ENCODE results near the gene SLC25A21.

Gene SLC25A21

DNA sequence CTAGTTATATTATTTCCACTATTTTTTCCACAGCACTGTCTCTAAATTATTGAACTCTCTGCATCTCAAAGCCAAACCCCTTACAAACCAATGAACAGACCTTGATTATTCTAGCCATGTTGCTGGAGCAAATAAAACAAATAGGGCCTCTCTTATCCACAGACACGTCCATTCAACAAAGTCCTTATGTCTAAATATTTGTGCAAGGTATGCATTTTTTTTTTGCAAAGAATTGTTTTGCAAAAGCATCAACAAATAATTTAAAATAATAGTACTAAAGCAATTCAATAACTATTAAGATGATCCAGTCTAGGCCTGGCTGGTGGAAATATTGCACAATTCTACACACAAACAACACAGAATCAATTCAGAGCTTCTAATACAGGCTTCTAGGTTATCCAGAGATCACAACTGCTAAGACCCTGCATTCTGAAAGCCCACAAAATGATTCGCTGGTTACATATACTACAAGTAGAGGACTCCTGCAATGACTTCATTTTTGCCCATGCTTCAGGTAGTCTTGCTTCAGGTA lies 221.0 kb downstream of the SLC25A21 start:
- no peak for TF ChIP-seq TAF1 (IDR thresholded peaks at IDR 0.05; ENCODE audit: borderline replicate concordance, insufficient read depth, low read length)
- no peak for TF ChIP-seq SIN3A (IDR thresholded peaks at IDR 0.05; ENCODE audit: borderline replicate concordance, insufficient read depth, low read length)
- TF ChIP-seq POLR2AphosphoS5 (IDR thresholded peaks at IDR 0.05; ENCODE audit: low read depth, low read length): no peak
- no peak for TF ChIP-seq FOXP2 (optimal IDR thresholded peaks at IDR 0.05; ENCODE audit: borderline replicate concordance, extremely low read depth, extremely low read length, insufficient read depth)
- TF ChIP-seq, protein P1, sequence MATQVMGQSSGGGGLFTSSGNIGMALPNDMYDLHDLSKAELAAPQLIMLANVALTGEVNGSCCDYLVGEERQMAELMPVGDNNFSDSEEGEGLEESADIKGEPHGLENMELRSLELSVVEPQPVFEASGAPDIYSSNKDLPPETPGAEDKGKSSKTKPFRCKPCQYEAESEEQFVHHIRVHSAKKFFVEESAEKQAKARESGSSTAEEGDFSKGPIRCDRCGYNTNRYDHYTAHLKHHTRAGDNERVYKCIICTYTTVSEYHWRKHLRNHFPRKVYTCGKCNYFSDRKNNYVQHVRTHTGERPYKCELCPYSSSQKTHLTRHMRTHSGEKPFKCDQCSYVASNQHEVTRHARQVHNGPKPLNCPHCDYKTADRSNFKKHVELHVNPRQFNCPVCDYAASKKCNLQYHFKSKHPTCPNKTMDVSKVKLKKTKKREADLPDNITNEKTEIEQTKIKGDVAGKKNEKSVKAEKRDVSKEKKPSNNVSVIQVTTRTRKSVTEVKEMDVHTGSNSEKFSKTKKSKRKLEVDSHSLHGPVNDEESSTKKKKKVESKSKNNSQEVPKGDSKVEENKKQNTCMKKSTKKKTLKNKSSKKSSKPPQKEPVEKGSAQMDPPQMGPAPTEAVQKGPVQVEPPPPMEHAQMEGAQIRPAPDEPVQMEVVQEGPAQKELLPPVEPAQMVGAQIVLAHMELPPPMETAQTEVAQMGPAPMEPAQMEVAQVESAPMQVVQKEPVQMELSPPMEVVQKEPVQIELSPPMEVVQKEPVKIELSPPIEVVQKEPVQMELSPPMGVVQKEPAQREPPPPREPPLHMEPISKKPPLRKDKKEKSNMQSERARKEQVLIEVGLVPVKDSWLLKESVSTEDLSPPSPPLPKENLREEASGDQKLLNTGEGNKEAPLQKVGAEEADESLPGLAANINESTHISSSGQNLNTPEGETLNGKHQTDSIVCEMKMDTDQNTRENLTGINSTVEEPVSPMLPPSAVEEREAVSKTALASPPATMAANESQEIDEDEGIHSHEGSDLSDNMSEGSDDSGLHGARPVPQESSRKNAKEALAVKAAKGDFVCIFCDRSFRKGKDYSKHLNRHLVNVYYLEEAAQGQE (IDR thresholded peaks at IDR 0.05; ENCODE audit: insufficient read depth in 1 of 2, low read depth in 2 of 2, low read length in 2 of 2): no peak

DNA sequence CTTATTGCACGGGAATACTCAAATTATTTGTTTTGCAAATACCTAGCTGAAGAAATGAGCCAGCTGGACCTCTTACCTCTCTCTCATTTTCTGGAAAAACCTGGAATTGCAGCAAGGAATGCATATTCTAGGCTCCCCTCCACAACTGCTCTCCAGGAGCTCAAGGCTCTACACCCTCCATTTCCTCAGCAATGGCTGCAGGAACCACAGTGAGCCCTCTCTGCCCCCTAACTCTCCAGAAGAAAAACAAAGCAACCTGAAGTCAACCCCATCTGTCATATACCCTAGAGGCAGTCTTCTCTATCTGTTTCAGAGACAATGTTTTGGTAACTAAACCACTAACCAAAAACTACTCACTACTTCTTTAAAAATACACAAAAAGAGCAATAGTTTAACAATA lies 221.6 kb downstream of the SLC25A21 start:
- no peak for TF ChIP-seq TAF1 (IDR thresholded peaks at IDR 0.05; ENCODE audit: borderline replicate concordance, insufficient read depth, low read length)
- TF ChIP-seq, protein P1 (IDR thresholded peaks at IDR 0.05; ENCODE audit: insufficient read depth in 1 of 2, low read depth in 2 of 2, low read length in 2 of 2): no peak
- no peak for TF ChIP-seq POLR2AphosphoS5 (IDR thresholded peaks at IDR 0.05; ENCODE audit: low read depth, low read length)
- TF ChIP-seq SIN3A (IDR thresholded peaks at IDR 0.05; ENCODE audit: borderline replicate concordance, insufficient read depth, low read length): no peak
- no peak for TF ChIP-seq FOXP2 (optimal IDR thresholded peaks at IDR 0.05; ENCODE audit: borderline replicate concordance, extremely low read depth, extremely low read length, insufficient read depth)

DNA sequence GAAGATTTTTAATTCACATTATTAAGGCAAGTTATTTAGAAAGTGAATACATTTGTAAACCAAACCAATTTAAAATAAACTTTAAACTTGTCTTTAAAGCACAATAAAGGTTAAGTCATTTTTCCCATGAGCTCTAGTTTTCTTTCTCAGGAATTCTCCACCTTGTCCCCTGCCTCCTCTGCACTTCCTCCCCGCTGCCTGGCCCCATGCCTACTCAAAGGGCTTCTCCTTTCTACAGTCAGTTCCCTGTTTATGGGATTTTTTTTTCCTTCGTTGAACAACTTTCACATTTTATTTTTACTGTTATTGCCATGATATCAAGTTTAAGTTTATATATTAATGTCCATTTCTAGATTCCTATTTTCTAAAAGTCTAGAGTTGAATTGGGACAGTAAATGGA lies 223.0 kb downstream of the SLC25A21 start:
- TF ChIP-seq, protein P1 (IDR thresholded peaks at IDR 0.05; ENCODE audit: insufficient read depth in 1 of 2, low read depth in 2 of 2, low read length in 2 of 2): no peak
- TF ChIP-seq POLR2AphosphoS5 (IDR thresholded peaks at IDR 0.05; ENCODE audit: low read depth, low read length) (no peak), FOXP2 (optimal IDR thresholded peaks at IDR 0.05; ENCODE audit: borderline replicate concordance, extremely low read depth, extremely low read length, insufficient read depth) (no peak), SIN3A (IDR thresholded peaks at IDR 0.05; ENCODE audit: borderline replicate concordance, insufficient read depth, low read length) (no peak), TAF1 (IDR thresholded peaks at IDR 0.05; ENCODE audit: borderline replicate concordance, insufficient read depth, low read length) (no peak)

DNA sequence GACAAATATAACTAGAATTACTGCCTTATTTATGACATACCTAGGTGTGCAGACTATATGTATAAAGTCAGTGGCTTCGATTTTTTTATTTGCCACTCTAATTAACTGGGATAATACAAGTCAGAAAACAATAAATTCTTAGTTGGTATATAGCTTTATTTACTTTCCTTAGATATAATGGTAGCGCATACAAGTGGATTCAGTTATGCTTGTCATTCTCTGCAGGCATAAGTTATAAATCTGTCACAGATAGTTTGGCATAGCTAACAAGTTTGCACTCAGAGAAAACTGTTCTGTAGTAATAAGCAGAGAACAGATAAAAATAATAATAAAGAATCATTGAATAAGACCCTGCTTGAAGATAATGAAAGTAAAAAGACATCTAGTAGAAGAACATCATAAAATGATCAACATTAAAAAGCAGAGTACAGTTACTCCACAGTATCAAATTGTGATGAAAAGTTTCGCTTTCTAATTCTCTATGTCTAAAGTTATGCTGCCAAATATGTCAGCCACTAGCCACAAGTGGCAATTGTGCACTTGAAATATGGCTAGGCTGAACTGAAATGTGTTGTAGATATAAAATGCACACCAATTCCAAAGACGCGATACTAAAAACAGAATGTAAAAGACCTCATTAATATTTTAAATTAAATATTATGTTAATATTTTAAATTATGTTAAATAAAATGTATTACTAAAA lies 224.1 kb downstream of the SLC25A21 start:
- TF ChIP-seq POLR2AphosphoS5 (IDR thresholded peaks at IDR 0.05; ENCODE audit: low read depth, low read length) (no peak), FOXP2 (optimal IDR thresholded peaks at IDR 0.05; ENCODE audit: borderline replicate concordance, extremely low read depth, extremely low read length, insufficient read depth) (no peak), TAF1 (IDR thresholded peaks at IDR 0.05; ENCODE audit: borderline replicate concordance, insufficient read depth, low read length) (no peak), SIN3A (IDR thresholded peaks at IDR 0.05; ENCODE audit: borderline replicate concordance, insufficient read depth, low read length) (no peak)
- TF ChIP-seq, protein P1 (IDR thresholded peaks at IDR 0.05; ENCODE audit: insufficient read depth in 1 of 2, low read depth in 2 of 2, low read length in 2 of 2): no peak
